HepG2 (cell line): ENCODE measurements around the gene EMID1. TPM values are rescaled to one million over a fixed set of nuclear protein-coding genes. Genes with fewer than 3 reads are reported as not detected.

Experiments
- ATAC-seq: fragments of 200-7000 bp; cut with Tn5 transposase; 3 replicates; pipeline ENCODE4 v1.9.1; 2020; ENCODE audit warnings: mild to moderate bottlenecking, moderate library complexity
- BruUV-seq: library from RNA; stranded (reverse); fragments of 400-500 nt; replicated peaks from 2 replicates; lab custom pipeline; 2021; lab: Mats Ljungman, UMichigan
- CTCF ChIA-PET: fragments of 300-600 bp; formaldehyde crosslinking; extraction: SDS; loops from one replicate; lab custom pipeline; 2021; ENCODE audit warnings: low total read pairs, inconsistent platforms, low intra/inter-chr PET ratio; lab: Yijun Ruan, JAX
- POLR2A ChIA-PET: fragments of 350-600 bp; sonication (Branson Sonifier 250); formaldehyde crosslinking; loops from one replicate; lab custom pipeline; 2020; ENCODE audit warnings: antibody characterized with exemption, inconsistent platforms; lab: Yijun Ruan, JAX
- DNase-seq: peaks from one replicate; pipeline ENCODE4 v3.0.0-alpha.2; 2015; ENCODE audit warnings: low spot score
- FAIRE-seq: peaks from 3 replicates; lab custom pipeline; 2011; peaks lifted over from hg19 to GRCh38; lab: Jason Lieb, UNC
- H2AFZ ChIP-seq: one replicate; pipeline ENCODE4 v1.6.1; 2011; ENCODE audit warnings: low read length, inconsistent platforms
- H3K27ac ChIP-seq: fragments of 300-600 bp; 3 replicates; pipeline ENCODE4 v1.8.0; 2011; ENCODE audit warnings: mixed run types, mild to moderate bottlenecking, mixed read lengths, low read length, inconsistent platforms; ENCODE audit not compliant: insufficient read depth; ENCODE audit errors: extremely low read length
- H3K27me3 ChIP-seq, 2 experiments: fragments of 200-600 bp in 1 of 2; 2 replicates in 1 of 2; 3 replicates in 1 of 2; pipeline versions ENCODE4 v1.6.0 to v1.8.0; 2011; ENCODE audit warnings: low read length in 2 of 2, mild to moderate bottlenecking in 2 of 2, moderate library complexity in 2 of 2, inconsistent platforms in 1 of 2; ENCODE audit not compliant: insufficient read depth in 2 of 2, control insufficient read depth in 1 of 2
- H3K36me3 ChIP-seq, 2 experiments: fragments of 200-600 bp in 1 of 2; replicated peaks in 1 of 2; 2 replicates in 1 of 2; 3 replicates in 1 of 2; pipeline versions ENCODE4 v1.5.1 to v1.8.0; 2011; ENCODE audit warnings: low read length in 2 of 2, inconsistent platforms in 1 of 2; ENCODE audit not compliant: insufficient read depth in 2 of 2, control insufficient read depth in 1 of 2
- H3K4me1 ChIP-seq: 2 replicates; pipeline ENCODE4 v1.5.1; 2012; ENCODE audit warnings: low read length, inconsistent platforms; ENCODE audit not compliant: insufficient read depth
- H3K4me2 ChIP-seq: 2 replicates; pipeline ENCODE4 v1.6.0; 2011; ENCODE audit warnings: low read depth, low read length, inconsistent platforms
- H3K4me3 ChIP-seq, 3 experiments: fragments of 200-600 bp in 1 of 3; sonication (generic), shearing (Covaris generic) in 1 of 3; replicated peaks in 1 of 3; 2 replicates each; pipeline ENCODE4 v1.5.1; 2011 to 2016; ENCODE audit warnings: low read length in 3 of 3, inconsistent platforms in 2 of 3, low read depth in 2 of 3, mild to moderate bottlenecking in 2 of 3, control low read depth in 1 of 3, mixed read lengths in 1 of 3; ENCODE audit not compliant: insufficient read depth in 1 of 3
- H3K79me2 ChIP-seq: one replicate; pipeline ENCODE4 v1.6.1; 2011; ENCODE audit warnings: low read length, inconsistent platforms; ENCODE audit not compliant: insufficient read depth
- H3K9ac ChIP-seq: 2 replicates; pipeline ENCODE4 v1.6.0; 2011; ENCODE audit warnings: mild to moderate bottlenecking, low read depth, low read length, inconsistent platforms; ENCODE audit not compliant: insufficient read depth
- H3K9me3 ChIP-seq: 2 replicates; pipeline ENCODE4 v1.5.1; 2012; ENCODE audit warnings: mild to moderate bottlenecking, low read length
- H4K20me1 ChIP-seq: 2 replicates; pipeline ENCODE4 v1.6.0; 2011; ENCODE audit warnings: inconsistent platforms, mild to moderate bottlenecking, low read length, moderate library complexity; ENCODE audit not compliant: insufficient read depth
- BCLAF1 ChIP-seq: fragments of 450-650 bp; IDR thresholded peaks from 2 replicates; pipeline ENCODE4 v1.6.1; 2017; ENCODE audit warnings: mild to moderate bottlenecking
- DPF2 ChIP-seq: sonication (generic); formaldehyde crosslinking; IDR thresholded peaks from 2 replicates; pipeline ENCODE4 v1.4.0; 2020; ENCODE audit warnings: mild to moderate bottlenecking, low read depth, missing genetic modification reagents, borderline replicate concordance
- MEF2D ChIP-seq: sonication (generic); formaldehyde crosslinking; IDR thresholded peaks from 2 replicates; pipeline ENCODE4 v1.5.1; 2020; ENCODE audit warnings: mild to moderate bottlenecking, missing genetic modification reagents
- NFE2 ChIP-seq: sonication (generic); formaldehyde crosslinking; IDR thresholded peaks from 2 replicates; pipeline ENCODE4 v1.4.0; 2020; ENCODE audit warnings: missing genetic modification reagents
- NFRKB ChIP-seq: fragments of 450-650 bp; IDR thresholded peaks from 2 replicates; pipeline ENCODE4 v1.6.1; 2017
- NFYB ChIP-seq: sonication (generic); formaldehyde crosslinking; IDR thresholded peaks from 2 replicates; pipeline ENCODE4 v1.4.0; 2020; ENCODE audit warnings: missing genetic modification reagents
- PHF5A ChIP-seq: IDR thresholded peaks from one replicate; pipeline ENCODE4 v1.6.1; 2018; ENCODE audit warnings: low read depth, missing genetic modification reagents; ENCODE audit not compliant: unreplicated experiment
- RBM22 ChIP-seq: fragments of 200-400 bp; formaldehyde crosslinking; optimal IDR thresholded peaks from 2 replicates; pipeline ENCODE3; 2017; ENCODE audit warnings: mild to moderate bottlenecking, low read length, moderate library complexity
- SIX1 ChIP-seq: sonication (generic); formaldehyde crosslinking; IDR thresholded peaks from 2 replicates; pipeline ENCODE4 v1.4.0; 2020; ENCODE audit warnings: missing genetic modification reagents, borderline replicate concordance
- SNAPC4 ChIP-seq: sonication (generic); formaldehyde crosslinking; IDR thresholded peaks from 2 replicates; pipeline ENCODE4 v1.4.0; 2020; ENCODE audit warnings: mild to moderate bottlenecking, missing genetic modification reagents
- SNAPC5 ChIP-seq: sonication (generic); formaldehyde crosslinking; IDR thresholded peaks from 2 replicates; pipeline ENCODE4 v1.8.1; 2023; ENCODE audit warnings: mild to moderate bottlenecking, missing genetic modification reagents, borderline replicate concordance
- SP4 ChIP-seq: sonication (generic); formaldehyde crosslinking; IDR thresholded peaks from 2 replicates; pipeline ENCODE4 v1.8.1; 2023; ENCODE audit warnings: mild to moderate bottlenecking, missing genetic modification reagents
- ZBTB1 ChIP-seq: sonication (generic); formaldehyde crosslinking; IDR thresholded peaks from 2 replicates; pipeline ENCODE4 v1.4.0; 2020; ENCODE audit warnings: missing genetic modification reagents, borderline replicate concordance
- ZNF350 ChIP-seq: sonication (generic); formaldehyde crosslinking; IDR thresholded peaks from 2 replicates; pipeline ENCODE4 v1.4.0; 2020; ENCODE audit warnings: mild to moderate bottlenecking, low read depth, missing genetic modification reagents, borderline replicate concordance
- ZNF468 ChIP-seq: sonication (generic); formaldehyde crosslinking; IDR thresholded peaks from 2 replicates; pipeline ENCODE4 v1.8.0; 2022; ENCODE audit warnings: mild to moderate bottlenecking, moderate library complexity, missing genetic modification reagents
- ZNF672 ChIP-seq: sonication (generic); formaldehyde crosslinking; IDR thresholded peaks from 2 replicates; pipeline ENCODE4 v1.8.1; 2022; ENCODE audit warnings: missing genetic modification reagents
- WGBS: methylation state at CpG from one replicate; pipeline ENCODE4 v1.1.6; 2017; ENCODE audit warnings: low lambda C conversion rate; 5-methylcytosine and 5-hydroxymethylcytosine counted together
- in situ Hi-C: cut with HindIII; loops from 2 replicates; pipeline ENCODE4 v1.10.0; 2017; ENCODE audit warnings: low pct_unique_long_range_greater_than_20kb; ENCODE audit not compliant: extremely low pct_ligation_motif_present
- intact Hi-C: fragments of 100-400 bp; cut with micrococcal nuclease; formaldehyde crosslinking; loops from one replicate; pipeline ENCODE4 v1.10.0; 2022; ENCODE audit not compliant: unreplicated experiment
- polyA plus RNA-seq, 8 experiments: library from polyadenylated mRNA; depleted of rRNA in 3 of 8; stranded (reverse) in 7 of 8; unstranded in 1 of 8; fragments of >200 nt; fragmentation: Illumina TruSeq in 4 of 8; extraction: Trizol in 4 of 8; gene quantifications; 2 replicates each; pipeline versions ENCODE4 v1.2.1 to v1.2.3, GENCODE V29; 2011 to 2016; ENCODE audit warnings: low read depth in 4 of 8, missing spikeins in 1 of 8, mixed read lengths in 1 of 8; ENCODE audit not compliant: insufficient read depth in 1 of 8
- total RNA-seq, 5 experiments: library from RNA; depleted of rRNA; stranded (reverse); fragments of >200 nt; fragmentation: Illumina TruSeq; extraction: Trizol; gene quantifications; 2 replicates each; pipeline ENCODE4 v1.2.3, GENCODE V29; 2016; ENCODE audit warnings: low read depth in 1 of 5

The EMID1 gene
- total and polyA plus RNA-seq, 2 of the 13 experiments (the other 11 are each of a cell fraction or from before 2014, with no cell fraction given) = 0.45 to 0.82 TPM

GRCh38 chr22:29193021-29193420 lies 12.7 kb upstream of the EMID1 start:
- WGBS = 60% methylated on average over 8 of the region's 8 CpGs
- H4K20me1 ChIP-seq = no peaks in the 10 kb centered on the region
- ChIA-PET CTCF (no interaction called here), POLR2A (no interaction called here)
- DNase-seq = no peak
- TF ChIP-seq NFE2 (no peak), ZBTB1 (CRISPR knock-in tag) (no peak), BCLAF1 (no peak), RBM22 (no peak), ZNF350 (CRISPR knock-in tag) (no peak), NFYB (CRISPR knock-in tag) (no peak), PHF5A (CRISPR knock-in tag) (no peak), MEF2D (no peak), SNAPC5 (CRISPR knock-in tag) (no peak), DPF2 (no peak), NFRKB (no peak), SP4 (no peak), SIX1 (no peak), ZNF672 (CRISPR knock-in tag) (no peak), SNAPC4 (CRISPR knock-in tag) (no peak), ZNF468 (CRISPR knock-in tag) (no peak)
- TF ChIP-seq, all 625 proteins: peak for 0
- Histone ChIP-seq H3K79me2 (no peaks in the 10 kb centered on the region), H3K9me3 (no peaks in the 10 kb centered on the region), H3K4me2 (no peak overlapping the region), H2AFZ (no peak overlapping the region), H3K36me3 (no peaks in the 10 kb centered on the region), H3K9ac (no peak overlapping the region), H3K27ac (no peak overlapping the region), H3K4me3 (no peak overlapping the region), H3K27me3 (peaks cover 0 to 10% of the 10 kb centered on the region in 2 experiments; a peak in 2 of 5 replicates), H3K4me1 (peaks cover 10% of the 10 kb centered on the region)
- BruUV-seq = no TSS peak
- intact Hi-C loops = no loop called here
- FAIRE-seq (no peak), ATAC-seq (no peak)
- in situ Hi-C loops = no loop called here
